ENCODE measurements around the gene UBE2E2.

The UBE2E2 gene

GRCh38 chr3:23450806-23451205, 247.7 kb downstream of the UBE2E2 start:
- no peak for TF ChIP-seq USF1 (IDR thresholded peaks at IDR 0.05)
- no peak for TF ChIP-seq TCF12 (IDR thresholded peaks at IDR 0.05; ENCODE audit: low read depth)
- no peak for TF ChIP-seq EGR1 (IDR thresholded peaks at IDR 0.05)
- no peak for TF ChIP-seq NFIC (IDR thresholded peaks at IDR 0.05)
- no peak for TF ChIP-seq ZBTB7A (IDR thresholded peaks at IDR 0.05; ENCODE audit: low read depth)

- no peak for TF ChIP-seq NFIC (IDR thresholded peaks at IDR 0.05)
- no peak for TF ChIP-seq MAX (IDR thresholded peaks at IDR 0.05)
- TF ChIP-seq YY1 (IDR thresholded peaks at IDR 0.05; ENCODE audit: low read depth) = no peak
- no peak for TF ChIP-seq RAD21 (IDR thresholded peaks at IDR 0.05; ENCODE audit: low read depth)
These were observed 249.3 kb downstream of the UBE2E2 start for GRCh38 chr3:23452408-23452807.

GRCh38 chr3:23455084-23455483, 252.0 kb downstream of the UBE2E2 start:
- TF ChIP-seq USF1 (IDR thresholded peaks at IDR 0.05) (no peak), CEBPB (IDR thresholded peaks at IDR 0.05) (0 out of 2 replicates have a peak, but pooled peaks have one; percentile 3)

- TF ChIP-seq RAD21 (IDR thresholded peaks at IDR 0.05; ENCODE audit: low read depth) (no peak), YY1 (IDR thresholded peaks at IDR 0.05; ENCODE audit: low read depth) (no peak), TCF12 (IDR thresholded peaks at IDR 0.05; ENCODE audit: low read depth) (no peak), FOXM1 (IDR thresholded peaks at IDR 0.05; ENCODE audit: borderline replicate concordance, low read depth) (no peak)
These were observed 252.6 kb downstream of the UBE2E2 start for GRCh38 chr3:23455775-23456174.

- TF ChIP-seq REST (IDR thresholded peaks at IDR 0.05; ENCODE audit: low read depth) (no peak), TEAD4 (IDR thresholded peaks at IDR 0.05) (no peak), CREB1 (IDR thresholded peaks at IDR 0.05; ENCODE audit: low read depth) (no peak), YY1 (IDR thresholded peaks at IDR 0.05; ENCODE audit: low read depth) (no peak), CEBPB (IDR thresholded peaks at IDR 0.05) (no peak), FOXM1 (IDR thresholded peaks at IDR 0.05; ENCODE audit: borderline replicate concordance, low read depth) (no peak), EP300 (IDR thresholded peaks at IDR 0.05; ENCODE audit: borderline replicate concordance) (no peak), TCF12 (IDR thresholded peaks at IDR 0.05; ENCODE audit: low read depth) (no peak), RAD21 (IDR thresholded peaks at IDR 0.05; ENCODE audit: low read depth) (no peak), USF1 (IDR thresholded peaks at IDR 0.05) (no peak), MAX (IDR thresholded peaks at IDR 0.05) (no peak)
These were observed 254.6 kb downstream of the UBE2E2 start for GRCh38 chr3:23457697-23458096.

- TF ChIP-seq USF1 (IDR thresholded peaks at IDR 0.05) (no peak), FOXM1 (IDR thresholded peaks at IDR 0.05; ENCODE audit: borderline replicate concordance, low read depth) (no peak), CEBPB (IDR thresholded peaks at IDR 0.05) (no peak), REST (IDR thresholded peaks at IDR 0.05; ENCODE audit: low read depth) (no peak), CREB1 (IDR thresholded peaks at IDR 0.05; ENCODE audit: low read depth) (no peak), NFIC (IDR thresholded peaks at IDR 0.05) (no peak), TEAD4 (IDR thresholded peaks at IDR 0.05) (no peak), YY1 (IDR thresholded peaks at IDR 0.05; ENCODE audit: low read depth) (no peak), ZBTB7A (IDR thresholded peaks at IDR 0.05; ENCODE audit: low read depth) (no peak), EP300 (IDR thresholded peaks at IDR 0.05; ENCODE audit: borderline replicate concordance) (no peak), EGR1 (IDR thresholded peaks at IDR 0.05) (no peak), TCF12 (IDR thresholded peaks at IDR 0.05; ENCODE audit: low read depth) (no peak), RAD21 (IDR thresholded peaks at IDR 0.05; ENCODE audit: low read depth) (no peak), MAX (IDR thresholded peaks at IDR 0.05) (no peak), TAF1 (IDR thresholded peaks at IDR 0.05; ENCODE audit: low read depth) (no peak)
These were observed 256.3 kb downstream of the UBE2E2 start for GRCh38 chr3:23459465-23459864.

All from Ishikawa (cell line).